AG04449 (cell line): ENCODE measurements around the gene PRR19.

ENCODE experiments used
- CTCF ChIA-PET: fragments of 350-600 bp; formaldehyde crosslinking; extraction: SDS; loops from one replicate; lab custom pipeline; 2021; ENCODE audit warnings: antibody characterized with exemption; lab: Yijun Ruan, JAX
- POLR2A ChIA-PET: fragments of 400-600, 350-600 bp; formaldehyde crosslinking; extraction: SDS; loops from one replicate; lab custom pipeline; 2020; ENCODE audit warnings: antibody characterized with exemption, inconsistent platforms; lab: Yijun Ruan, JAX
- DNase-seq: peaks from one replicate; pipeline ENCODE4 v3.0.0-alpha.2; 2010; ENCODE audit warnings: low read depth, low spot score
- H3K4me3 ChIP-seq: 2 replicates; pipeline ENCODE4 v1.5.1; 2011; ENCODE audit warnings: low read depth, mild to moderate bottlenecking, control low read depth, low read length
- TF ChIP-seq, protein P1 (sequence below): IDR thresholded peaks from one replicate; pipeline ENCODE4 v1.5.1; 2011; ENCODE audit warnings: mild to moderate bottlenecking, moderate library complexity, low read length, control low read depth, inconsistent platforms; ENCODE audit not compliant: insufficient read depth; ENCODE audit errors: missing control alignments

The PRR19 gene

DNA sequence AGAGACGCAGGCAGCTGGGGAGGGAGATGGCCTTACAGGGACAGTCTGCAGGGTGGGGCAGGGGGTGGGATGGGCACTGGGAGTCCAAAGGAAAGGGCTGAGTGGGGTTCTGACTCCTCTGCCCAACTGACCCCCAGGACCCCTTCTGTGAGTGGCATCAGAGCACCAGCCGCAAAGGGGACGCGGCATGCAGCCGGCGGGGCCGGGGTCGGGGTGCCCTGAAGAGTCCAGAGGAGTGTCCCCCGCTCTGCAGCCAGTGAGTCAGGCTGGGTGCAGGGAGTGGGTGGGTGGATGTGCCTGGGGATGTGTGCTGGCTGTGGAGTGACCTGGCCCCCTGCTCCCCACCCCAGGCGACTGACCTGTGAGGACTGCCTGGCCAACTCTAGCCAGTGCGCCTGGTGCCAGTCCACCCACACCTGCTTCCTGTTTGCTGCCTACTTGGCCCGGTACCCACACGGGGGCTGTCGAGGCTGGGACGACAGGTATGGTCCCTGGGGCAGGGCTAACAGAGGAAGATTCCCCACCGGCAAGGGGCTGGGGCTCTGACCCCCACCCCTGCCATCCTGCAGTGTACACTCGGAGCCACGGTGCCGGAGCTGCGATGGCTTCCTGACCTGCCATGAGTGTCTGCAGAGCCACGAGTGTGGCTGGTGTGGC, 49.3 kb downstream of the PRR19 start:
- no peak overlapping the region for H3K4me3 ChIP-seq
- POLR2A ChIA-PET, result no interaction called here
- CTCF ChIA-PET, result no interaction called here
- DNase-seq, result no peak
- TF ChIP-seq, protein P1, sequence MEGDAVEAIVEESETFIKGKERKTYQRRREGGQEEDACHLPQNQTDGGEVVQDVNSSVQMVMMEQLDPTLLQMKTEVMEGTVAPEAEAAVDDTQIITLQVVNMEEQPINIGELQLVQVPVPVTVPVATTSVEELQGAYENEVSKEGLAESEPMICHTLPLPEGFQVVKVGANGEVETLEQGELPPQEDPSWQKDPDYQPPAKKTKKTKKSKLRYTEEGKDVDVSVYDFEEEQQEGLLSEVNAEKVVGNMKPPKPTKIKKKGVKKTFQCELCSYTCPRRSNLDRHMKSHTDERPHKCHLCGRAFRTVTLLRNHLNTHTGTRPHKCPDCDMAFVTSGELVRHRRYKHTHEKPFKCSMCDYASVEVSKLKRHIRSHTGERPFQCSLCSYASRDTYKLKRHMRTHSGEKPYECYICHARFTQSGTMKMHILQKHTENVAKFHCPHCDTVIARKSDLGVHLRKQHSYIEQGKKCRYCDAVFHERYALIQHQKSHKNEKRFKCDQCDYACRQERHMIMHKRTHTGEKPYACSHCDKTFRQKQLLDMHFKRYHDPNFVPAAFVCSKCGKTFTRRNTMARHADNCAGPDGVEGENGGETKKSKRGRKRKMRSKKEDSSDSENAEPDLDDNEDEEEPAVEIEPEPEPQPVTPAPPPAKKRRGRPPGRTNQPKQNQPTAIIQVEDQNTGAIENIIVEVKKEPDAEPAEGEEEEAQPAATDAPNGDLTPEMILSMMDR, result no peak

DNA sequence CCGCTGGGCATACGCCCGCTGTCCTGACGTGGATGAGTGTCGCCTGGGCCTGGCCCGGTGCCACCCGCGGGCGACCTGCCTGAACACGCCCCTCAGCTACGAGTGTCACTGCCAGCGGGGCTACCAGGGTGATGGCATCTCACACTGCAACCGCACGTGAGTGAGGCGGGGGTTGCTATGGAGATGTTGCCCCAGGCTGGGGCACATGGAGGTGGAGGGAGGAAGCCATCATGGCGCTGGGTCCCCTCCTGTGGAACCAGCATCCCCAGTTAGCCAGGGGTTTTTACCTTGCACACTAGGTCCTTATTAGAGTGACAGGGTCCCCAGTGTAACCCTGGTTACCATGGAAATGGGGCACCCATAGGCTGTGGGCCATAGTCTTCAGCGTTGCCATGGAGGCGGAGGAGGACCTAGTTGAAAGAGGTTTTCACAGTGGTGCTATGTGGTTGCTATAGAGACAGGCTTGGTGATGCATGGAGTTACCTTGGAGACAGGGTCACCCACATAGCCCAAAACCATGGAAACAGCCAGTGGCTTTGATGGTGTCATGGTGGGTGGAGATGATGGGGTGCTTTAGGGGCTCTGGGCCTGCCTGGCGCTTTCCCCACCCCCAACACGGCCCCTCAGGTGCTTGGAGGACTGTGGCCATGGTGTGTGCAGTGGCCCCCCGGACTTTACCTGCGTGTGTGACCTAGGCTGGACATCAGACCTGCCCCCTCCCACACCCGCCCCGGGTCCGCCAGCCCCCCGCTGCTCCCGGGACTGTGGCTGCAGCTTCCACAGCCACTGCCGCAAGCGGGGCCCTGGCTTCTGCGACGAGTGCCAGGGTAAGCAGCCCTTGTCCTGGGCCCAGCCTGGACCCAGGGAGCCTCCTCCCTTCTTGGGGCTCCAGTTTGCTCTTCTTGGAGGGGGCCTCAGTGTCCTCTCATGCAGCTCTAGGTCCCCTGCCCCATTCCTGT, 50.6 kb downstream of the PRR19 start:
- POLR2A ChIA-PET, result no interaction called here
- H3K4me3 ChIP-seq, result no peak overlapping the region
- TF ChIP-seq, protein P1, result no peak
- CTCF ChIA-PET, result no interaction called here
- DNase-seq, result no peak

GRCh38 chr19:42353341-42354015, 51.5 kb downstream of the PRR19 start:
- no peak overlapping the region for H3K4me3 ChIP-seq
- no peak for DNase-seq
- CTCF ChIA-PET, result interaction anchor here (1.2 to 2.6 kb wide), 3 partner anchors 24 to 221 kb away, joined by 3 to 9 read pairs (median 3); no protein-coding TSS in a partner anchor
- TF ChIP-seq, protein P1, result no peak
- POLR2A ChIA-PET, result no interaction called here

DNA sequence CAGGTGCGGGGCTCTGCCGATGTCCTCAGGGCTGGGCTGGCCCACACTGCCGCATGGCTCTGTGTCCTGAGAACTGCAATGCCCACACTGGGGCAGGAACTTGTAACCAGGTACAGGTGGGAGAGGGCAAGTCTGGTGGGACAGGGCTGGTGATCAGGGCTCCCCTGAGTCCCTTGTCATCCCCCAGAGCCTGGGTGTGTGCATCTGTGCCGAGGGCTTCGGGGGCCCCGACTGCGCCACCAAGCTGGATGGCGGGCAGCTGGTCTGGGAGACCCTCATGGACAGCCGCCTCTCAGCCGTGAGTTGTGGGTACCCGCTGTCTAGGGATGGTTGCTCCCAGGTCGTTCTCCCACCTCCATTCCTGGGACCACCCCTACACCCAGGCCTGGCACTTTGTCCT, 54.0 kb downstream of the PRR19 start:
- POLR2A ChIA-PET, result no interaction called here
- CTCF ChIA-PET, result interaction anchor here (2.6 kb wide), 1 partner anchor 45 kb away, joined by 9 read pairs; no protein-coding TSS in a partner anchor
- DNase-seq, result no peak
- no peak overlapping the region for H3K4me3 ChIP-seq
- TF ChIP-seq, protein P1, result no peak

DNA sequence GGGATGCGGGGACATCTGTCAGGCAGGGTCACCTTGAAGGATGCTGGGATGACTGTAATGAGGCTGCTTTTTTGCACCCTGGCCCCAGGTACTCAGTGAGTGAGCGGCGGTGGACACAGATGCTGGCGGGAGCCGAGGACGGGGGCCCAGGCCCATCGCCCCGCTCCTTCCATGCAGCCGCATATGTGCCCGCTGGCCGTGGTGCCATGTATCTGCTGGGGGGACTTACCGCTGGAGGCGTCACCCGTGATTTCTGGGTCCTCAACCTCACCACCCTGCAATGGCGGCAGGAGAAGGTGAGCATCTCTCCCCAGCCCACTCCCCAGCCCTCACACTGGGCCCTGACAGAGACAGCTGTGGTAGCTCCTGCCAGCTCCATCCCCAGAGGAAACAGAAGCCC, 54.8 kb downstream of the PRR19 start:
- TF ChIP-seq, protein P1, result no peak
- no peak overlapping the region for H3K4me3 ChIP-seq
- CTCF ChIA-PET, result no interaction called here
- no peak for DNase-seq
- POLR2A ChIA-PET, result no interaction called here
